ENCODE measurements around the gene PSMD13. TPM values are rescaled to one million over a fixed set of nuclear protein-coding genes. Genes with fewer than 3 reads are reported as not detected.

The PSMD13 gene
- total and polyA plus RNA-seq, 2 of the 13 experiments (the other 11 are each of a cell fraction or from before 2014, with no cell fraction given): 83.0 to 117 TPM

DNA sequence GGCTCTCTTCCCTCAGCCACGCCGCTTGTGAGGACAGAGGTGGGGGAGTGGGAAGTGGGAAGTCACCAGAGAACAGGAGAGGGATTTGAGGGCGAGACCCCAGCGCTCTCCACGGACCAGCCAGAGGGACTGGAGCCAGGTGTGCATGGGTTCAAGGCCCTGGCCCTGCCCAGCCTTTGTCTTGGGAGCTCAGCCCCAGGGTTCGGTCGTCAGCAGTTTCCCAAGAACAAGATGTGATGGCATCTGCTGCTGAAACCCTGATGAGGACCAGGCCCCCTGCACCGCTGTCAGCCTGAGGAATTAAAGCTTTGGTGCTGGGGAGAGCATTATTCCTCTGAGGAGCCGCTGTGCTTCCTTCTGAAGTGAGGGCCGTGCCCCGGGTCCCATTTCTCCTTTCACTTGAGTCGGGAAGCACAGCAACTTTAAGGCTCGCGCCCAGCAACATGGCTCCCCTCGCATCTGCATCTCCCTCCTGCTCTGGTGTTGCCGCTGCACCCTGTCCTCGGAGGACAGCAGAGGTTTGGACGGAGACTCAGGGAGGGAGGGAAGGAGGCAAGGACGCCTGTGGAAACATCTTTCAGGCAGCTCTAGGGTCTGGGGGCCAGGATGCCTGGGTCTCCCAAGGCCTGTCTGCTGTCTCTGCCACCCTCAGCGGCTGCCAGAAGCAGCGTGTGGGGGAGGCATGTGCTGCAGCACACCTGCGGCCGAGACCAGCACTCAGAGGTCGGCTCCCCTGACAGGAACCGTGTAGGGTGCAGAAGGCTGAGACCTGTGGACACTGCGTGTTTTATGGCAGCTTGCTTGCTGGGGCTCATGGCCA is 58.8 kb downstream of the PSMD13 start (continued):
- TF ChIP-seq MYPOP (CRISPR knock-in tag; IDR thresholded peaks at IDR 0.05): no peak
- TF ChIP-seq, protein P1, sequence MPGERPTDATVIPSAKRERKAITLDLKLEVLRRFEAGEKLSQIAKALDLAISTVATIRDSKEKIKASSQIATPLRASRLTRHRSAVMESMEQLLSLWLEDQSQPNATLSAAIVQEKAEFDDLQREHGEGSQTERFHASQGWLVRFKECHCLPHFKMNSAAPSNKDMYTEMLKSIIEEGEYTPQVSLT (CRISPR knock-in tag; IDR thresholded peaks at IDR 0.05; ENCODE audit: borderline replicate concordance, low read depth): no peak

DNA sequence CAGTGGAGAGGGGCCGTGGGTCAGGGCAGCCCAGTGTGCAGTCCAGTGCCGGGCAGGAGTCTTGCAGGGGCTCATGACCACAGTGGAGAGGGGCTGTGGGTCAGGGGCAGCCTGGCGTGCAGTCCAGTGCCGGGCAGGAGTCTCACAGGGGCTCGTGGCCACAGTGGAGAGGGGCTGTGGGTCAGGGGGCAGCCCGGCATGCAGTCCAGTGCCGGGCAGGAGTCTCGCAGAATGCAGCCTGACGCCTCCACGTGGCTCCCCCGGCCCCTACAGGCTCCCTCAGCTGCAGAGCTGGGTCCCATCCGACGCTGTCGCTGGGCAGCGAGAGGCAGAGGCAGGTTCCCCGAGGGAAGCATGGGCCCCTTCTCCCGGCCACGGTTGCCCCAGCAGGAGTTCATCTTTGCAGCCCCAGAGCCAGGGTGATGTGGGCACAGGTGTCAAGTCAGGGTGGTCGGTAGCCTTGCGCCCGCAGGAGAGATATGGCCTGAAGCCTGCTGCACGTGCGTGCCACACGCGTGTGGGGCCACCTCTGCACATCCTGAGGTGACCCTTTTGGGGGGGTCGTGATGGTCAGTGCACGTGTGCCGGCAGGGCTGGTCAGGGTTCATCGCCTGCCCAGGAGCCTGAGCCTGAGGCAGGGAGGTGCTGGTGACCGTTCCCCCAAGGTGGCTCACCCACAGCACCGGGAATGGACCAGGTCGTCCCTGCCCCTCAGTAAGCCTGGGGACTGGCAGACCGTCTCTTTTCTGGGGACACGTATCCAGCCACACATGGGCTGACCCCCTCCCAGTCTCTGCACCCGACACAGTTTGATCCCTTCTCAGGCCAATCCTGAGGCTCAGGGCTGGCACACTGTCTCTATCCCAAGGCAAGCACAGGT is 59.6 kb downstream of the PSMD13 start:
- peaks cover 11 to 20% of the 10 kb centered on the region in 2 experiments for H3K27me3 ChIP-seq (ENCODE audit: control insufficient read depth in 1 of 2, insufficient read depth in 2 of 2, low read length in 2 of 2)
- peaks cover 35% of the 10 kb centered on the region for H3K4me1 ChIP-seq (ENCODE audit: insufficient read depth, low read length)
- 53% methylated on average over 6 of the region's 35 CpGs for WGBS (ENCODE audit: low lambda C conversion rate)
- no peak overlapping the region for H3K9ac ChIP-seq (ENCODE audit: insufficient read depth, low read depth, low read length)
- H4K20me1 ChIP-seq (ENCODE audit: insufficient read depth, low read length): no peaks in the 10 kb centered on the region
- ChIA-PET CTCF (ENCODE audit: low intra/inter-chr PET ratio, low total read pairs) (no interaction called here), POLR2A (no interaction called here)
- DNase-seq (ENCODE audit: low spot score) (no peak), FAIRE-seq (no peak), ATAC-seq (0 out of 3 replicates have a peak, but pooled peaks have one; percentile 4)
- 0 out of 2 replicates have a peak, but pooled peaks have one; percentile 16 for TF ChIP-seq TBX2 (CRISPR knock-in tag; IDR thresholded peaks at IDR 0.05; ENCODE audit: borderline replicate concordance)
- no peak for TF ChIP-seq ZNF446 (CRISPR knock-in tag; IDR thresholded peaks at IDR 0.05)
- 0 out of 2 replicates have a peak, but pooled peaks have one; percentile 34 for TF ChIP-seq RBFOX2 (IDR thresholded peaks at IDR 0.05; ENCODE audit: low read depth, low read length)
- TF ChIP-seq ZNF33A (CRISPR knock-in tag; IDR thresholded peaks at IDR 0.05; ENCODE audit: borderline replicate concordance): no peak
- TF ChIP-seq HHEX (CRISPR knock-in tag; IDR thresholded peaks at IDR 0.05): no peak
- peak; percentile 83 for TF ChIP-seq AGO2 (optimal IDR thresholded peaks at IDR 0.05; ENCODE audit: low read depth, low read length)
- TF ChIP-seq THAP11 (CRISPR knock-in tag; IDR thresholded peaks at IDR 0.05): no peak
- TF ChIP-seq CSRNP2 (CRISPR knock-in tag; conservative IDR thresholded peaks at IDR 0.05; ENCODE audit: low read depth): no peak
- TF ChIP-seq ZNF788 (CRISPR knock-in tag; IDR thresholded peaks at IDR 0.05; ENCODE audit: borderline replicate concordance): no peak
- no peak for TF ChIP-seq RXRA (CRISPR knock-in tag; IDR thresholded peaks at IDR 0.05)
- no peaks in the 10 kb centered on the region for H3K9me3 ChIP-seq (ENCODE audit: low read length)
- in situ Hi-C loops (cut with HindIII; ENCODE audit: extremely low pct_ligation_motif_present, low pct_unique_long_range_greater_than_20kb) (no loop called here), intact Hi-C loops (cut with micrococcal nuclease; ENCODE audit: unreplicated experiment) (no loop called here)
- H3K4me2 ChIP-seq (ENCODE audit: low read depth, low read length): no peak overlapping the region
- no peak overlapping the region for H3K27ac ChIP-seq (ENCODE audit: extremely low read length, insufficient read depth, low read length)
- H2AFZ ChIP-seq (ENCODE audit: low read length): no peak overlapping the region
- H3K79me2 ChIP-seq (ENCODE audit: insufficient read depth, low read length): no peaks in the 10 kb centered on the region
- BruUV-seq (replicated peaks): no TSS peak
- 0 out of 5 replicates have a peak, but pooled peaks cover 0 to 2% of the 10 kb centered on the region in 2 experiments for H3K36me3 ChIP-seq (replicated peaks in 1 of 2; ENCODE audit: control insufficient read depth in 1 of 2, insufficient read depth in 2 of 2, low read length in 2 of 2)
- H3K4me3 ChIP-seq (replicated peaks in 1 of 3; ENCODE audit: insufficient read depth in 1 of 3, low read depth in 2 of 3, low read length in 3 of 3): no peak overlapping the region

All from HepG2 (cell line).